HepG2 (cell line): ENCODE data around the gene TRMU. TPM values are rescaled to one million over a fixed set of nuclear protein-coding genes. Genes with fewer than 3 reads are reported as not detected.
A peak's percentile ranks its signal among the peaks of the same experiment; 100 is the strongest.

Experiments used
- ARHGAP35 ChIP-seq: sonication (generic); formaldehyde crosslinking; IDR thresholded peaks from 2 replicates; pipeline ENCODE4 v1.9.0; 2022; ENCODE audit warnings: mild to moderate bottlenecking, inconsistent platforms, moderate library complexity, missing genetic modification reagents, borderline replicate concordance
- CHD2 ChIP-seq: IDR thresholded peaks from 2 replicates; pipeline ENCODE4 v1.6.1; 2011; ENCODE audit warnings: low read depth, low read length, improper control_type of control experiment
- CHD4 ChIP-seq: fragments of 200-600 bp; sonication (generic); IDR thresholded peaks from 2 replicates; pipeline ENCODE4 v1.7.0; 2017; ENCODE audit warnings: mild to moderate bottlenecking, low read length, borderline replicate concordance
- MYC ChIP-seq: sonication (generic); formaldehyde crosslinking; IDR thresholded peaks from 2 replicates; pipeline ENCODE4 v1.9.0; 2021; ENCODE audit warnings: missing genetic modification reagents, borderline replicate concordance
- NFAT5 ChIP-seq: sonication (generic); formaldehyde crosslinking; IDR thresholded peaks from 2 replicates; pipeline ENCODE4 v1.4.0; 2020; ENCODE audit warnings: missing genetic modification reagents
- ZBTB10 ChIP-seq: sonication (generic); formaldehyde crosslinking; IDR thresholded peaks from 2 replicates; pipeline ENCODE4 v1.4.0; 2020; ENCODE audit warnings: missing genetic modification reagents, borderline replicate concordance
- ZNF296 ChIP-seq: sonication (generic); formaldehyde crosslinking; conservative IDR thresholded peaks from 2 replicates; pipeline ENCODE4 v1.5.0; 2020; ENCODE audit warnings: mild to moderate bottlenecking, missing genetic modification reagents
- ZNF704 ChIP-seq: sonication (generic); formaldehyde crosslinking; IDR thresholded peaks from 2 replicates; pipeline ENCODE4 v1.8.1; 2023; ENCODE audit warnings: mild to moderate bottlenecking, inconsistent platforms, moderate library complexity, missing genetic modification reagents, borderline replicate concordance
- ZNF782 ChIP-seq: sonication (generic); formaldehyde crosslinking; IDR thresholded peaks from 2 replicates; pipeline ENCODE4 v1.4.0; 2020; ENCODE audit warnings: missing genetic modification reagents, mild to moderate bottlenecking, borderline replicate concordance
- ZNF883 ChIP-seq: sonication (generic); formaldehyde crosslinking; IDR thresholded peaks from 2 replicates; pipeline ENCODE4 v1.5.1; 2020; ENCODE audit warnings: mild to moderate bottlenecking, missing genetic modification reagents; ENCODE audit errors: not compliant biosample characterization
- ZNF891 ChIP-seq: sonication (generic); formaldehyde crosslinking; IDR thresholded peaks from 2 replicates; pipeline ENCODE4 v1.5.0; 2020; ENCODE audit warnings: mild to moderate bottlenecking, missing genetic modification reagents
- ZSCAN31 ChIP-seq: sonication (generic); formaldehyde crosslinking; IDR thresholded peaks from 2 replicates; pipeline ENCODE4 v1.5.0; 2020; ENCODE audit warnings: low read depth, mild to moderate bottlenecking, missing genetic modification reagents
- polyA plus RNA-seq, 8 experiments: library from polyadenylated mRNA; depleted of rRNA in 3 of 8; stranded (reverse) in 7 of 8; unstranded in 1 of 8; fragments of >200 nt; fragmentation: Illumina TruSeq in 4 of 8; extraction: Trizol in 4 of 8; gene quantifications; 2 replicates each; pipeline versions ENCODE4 v1.2.1 to v1.2.3, GENCODE V29; 2011 to 2016; ENCODE audit warnings: low read depth in 4 of 8, missing spikeins in 1 of 8, mixed read lengths in 1 of 8; ENCODE audit not compliant: insufficient read depth in 1 of 8
- total RNA-seq, 5 experiments: library from RNA; depleted of rRNA; stranded (reverse); fragments of >200 nt; fragmentation: Illumina TruSeq; extraction: Trizol; gene quantifications; 2 replicates each; pipeline ENCODE4 v1.2.3, GENCODE V29; 2016; ENCODE audit warnings: low read depth in 1 of 5
- TF ChIP-seq, protein P1 (sequence below): sonication (generic); formaldehyde crosslinking; IDR thresholded peaks from 2 replicates; pipeline ENCODE4 v1.4.0; 2020; ENCODE audit warnings: missing genetic modification reagents
- TF ChIP-seq, protein P2 (sequence below): sonication (generic); formaldehyde crosslinking; IDR thresholded peaks from 2 replicates; pipeline ENCODE4 v1.8.1; 2023; ENCODE audit warnings: missing genetic modification reagents, mild to moderate bottlenecking, borderline replicate concordance
- TF ChIP-seq, protein P3 (sequence below): sonication (generic); formaldehyde crosslinking; conservative IDR thresholded peaks from 2 replicates; pipeline ENCODE4 v1.8.0; 2022; ENCODE audit warnings: mild to moderate bottlenecking, moderate library complexity, missing genetic modification reagents

TRMU gene
- total and polyA plus RNA-seq, 2 of the 13 experiments (the other 11 are each of a cell fraction or from before 2014, with no cell fraction given) = 31.0 to 50.2 TPM

GRCh38 chr22:46367707-46368191 is 32.2 kb downstream of the TRMU start (continued):
- TF ChIP-seq ZBTB10 (CRISPR knock-in tag) = no peak
- TF ChIP-seq CHD2 = no peak
- no peak for TF ChIP-seq ARHGAP35
- TF ChIP-seq, protein P1, sequence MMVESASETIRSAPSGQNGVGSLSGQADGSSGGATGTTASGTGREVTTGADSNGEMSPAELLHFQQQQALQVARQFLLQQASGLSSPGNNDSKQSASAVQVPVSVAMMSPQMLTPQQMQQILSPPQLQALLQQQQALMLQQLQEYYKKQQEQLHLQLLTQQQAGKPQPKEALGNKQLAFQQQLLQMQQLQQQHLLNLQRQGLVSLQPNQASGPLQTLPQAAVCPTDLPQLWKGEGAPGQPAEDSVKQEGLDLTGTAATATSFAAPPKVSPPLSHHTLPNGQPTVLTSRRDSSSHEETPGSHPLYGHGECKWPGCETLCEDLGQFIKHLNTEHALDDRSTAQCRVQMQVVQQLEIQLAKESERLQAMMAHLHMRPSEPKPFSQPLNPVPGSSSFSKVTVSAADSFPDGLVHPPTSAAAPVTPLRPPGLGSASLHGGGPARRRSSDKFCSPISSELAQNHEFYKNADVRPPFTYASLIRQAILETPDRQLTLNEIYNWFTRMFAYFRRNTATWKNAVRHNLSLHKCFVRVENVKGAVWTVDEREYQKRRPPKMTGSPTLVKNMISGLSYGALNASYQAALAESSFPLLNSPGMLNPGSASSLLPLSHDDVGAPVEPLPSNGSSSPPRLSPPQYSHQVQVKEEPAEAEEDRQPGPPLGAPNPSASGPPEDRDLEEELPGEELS (CRISPR knock-in tag) = no peak
- no peak for TF ChIP-seq MYC
- peak; percentile 54; the same call in 1 of the 2 replicates for TF ChIP-seq ZNF891 (CRISPR knock-in tag)
- TF ChIP-seq, protein P2, sequence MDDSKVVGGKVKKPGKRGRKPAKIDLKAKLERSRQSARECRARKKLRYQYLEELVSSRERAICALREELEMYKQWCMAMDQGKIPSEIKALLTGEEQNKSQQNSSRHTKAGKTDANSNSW = no peak
- no peak for TF ChIP-seq ZNF296 (CRISPR knock-in tag)
- TF ChIP-seq, protein P3, sequence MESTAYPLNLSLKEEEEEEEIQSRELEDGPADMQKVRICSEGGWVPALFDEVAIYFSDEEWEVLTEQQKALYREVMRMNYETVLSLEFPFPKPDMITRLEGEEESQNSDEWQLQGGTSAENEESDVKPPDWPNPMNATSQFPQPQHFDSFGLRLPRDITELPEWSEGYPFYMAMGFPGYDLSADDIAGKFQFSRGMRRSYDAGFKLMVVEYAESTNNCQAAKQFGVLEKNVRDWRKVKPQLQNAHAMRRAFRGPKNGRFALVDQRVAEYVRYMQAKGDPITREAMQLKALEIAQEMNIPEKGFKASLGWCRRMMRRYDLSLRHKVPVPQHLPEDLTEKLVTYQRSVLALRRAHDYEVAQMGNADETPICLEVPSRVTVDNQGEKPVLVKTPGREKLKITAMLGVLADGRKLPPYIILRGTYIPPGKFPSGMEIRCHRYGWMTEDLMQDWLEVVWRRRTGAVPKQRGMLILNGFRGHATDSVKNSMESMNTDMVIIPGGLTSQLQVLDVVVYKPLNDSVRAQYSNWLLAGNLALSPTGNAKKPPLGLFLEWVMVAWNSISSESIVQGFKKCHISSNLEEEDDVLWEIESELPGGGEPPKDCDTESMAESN (CRISPR knock-in tag) = no peak
- TF ChIP-seq ZNF883 (CRISPR knock-in tag) = no peak
- no peak for TF ChIP-seq ZNF704
- 0 out of 2 replicates have a peak, but pooled peaks have one; percentile 62 for TF ChIP-seq ZSCAN31 (CRISPR knock-in tag)
- no peak for TF ChIP-seq ZNF782 (CRISPR knock-in tag)
- no peak for TF ChIP-seq CHD4
- no peak for TF ChIP-seq NFAT5 (CRISPR knock-in tag)
